Measurements from ENCODE around the gene FOXD2. TPM values are rescaled to one million over a fixed set of nuclear protein-coding genes. Genes with fewer than 3 reads are reported as not detected.

The FOXD2 gene
- total RNA-seq, 2 donors from 2014 or later = 0.19 to 0.37 TPM

DNA sequence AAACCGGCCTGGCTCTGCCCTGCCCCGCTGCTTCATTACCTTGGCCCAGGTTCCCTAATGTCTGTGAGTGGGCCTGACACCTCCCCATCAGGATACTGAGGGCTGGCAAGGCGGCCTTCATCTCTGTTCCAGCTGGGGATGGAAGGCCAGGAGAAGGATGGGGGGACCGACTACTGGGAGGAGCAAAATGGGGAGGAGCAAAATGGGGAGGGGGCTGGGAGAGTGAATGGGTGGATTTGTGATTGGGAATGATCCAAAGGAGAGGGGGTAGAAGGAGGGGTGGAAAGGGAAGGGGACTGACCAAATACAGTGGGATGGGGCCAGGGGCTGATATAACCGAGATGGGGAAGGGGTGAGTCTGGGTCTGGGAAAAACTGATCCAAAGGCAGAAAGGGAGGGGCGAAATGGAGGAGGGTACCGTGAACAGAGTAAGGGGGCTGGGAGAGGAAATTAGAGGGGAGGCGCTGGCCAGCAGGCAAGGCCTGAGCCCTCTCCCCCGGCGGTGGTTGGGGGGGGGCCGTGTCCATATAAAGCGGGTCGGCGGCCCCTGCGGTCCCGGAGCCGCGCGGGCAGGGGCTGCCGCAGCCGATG is 22.0 kb upstream of the FOXD2 start, which contains the start of gene FOXE3:
TSS of gene FOXE3 (plus strand) at position 558 of the 591 bp plus-strand sequence. CDS start at position 589, 31 bp downstream.
- no peak for DNase-seq (ENCODE audit: low spot score)
- intact Hi-C loops (cut with DNase I) = no loop called here

DNA sequence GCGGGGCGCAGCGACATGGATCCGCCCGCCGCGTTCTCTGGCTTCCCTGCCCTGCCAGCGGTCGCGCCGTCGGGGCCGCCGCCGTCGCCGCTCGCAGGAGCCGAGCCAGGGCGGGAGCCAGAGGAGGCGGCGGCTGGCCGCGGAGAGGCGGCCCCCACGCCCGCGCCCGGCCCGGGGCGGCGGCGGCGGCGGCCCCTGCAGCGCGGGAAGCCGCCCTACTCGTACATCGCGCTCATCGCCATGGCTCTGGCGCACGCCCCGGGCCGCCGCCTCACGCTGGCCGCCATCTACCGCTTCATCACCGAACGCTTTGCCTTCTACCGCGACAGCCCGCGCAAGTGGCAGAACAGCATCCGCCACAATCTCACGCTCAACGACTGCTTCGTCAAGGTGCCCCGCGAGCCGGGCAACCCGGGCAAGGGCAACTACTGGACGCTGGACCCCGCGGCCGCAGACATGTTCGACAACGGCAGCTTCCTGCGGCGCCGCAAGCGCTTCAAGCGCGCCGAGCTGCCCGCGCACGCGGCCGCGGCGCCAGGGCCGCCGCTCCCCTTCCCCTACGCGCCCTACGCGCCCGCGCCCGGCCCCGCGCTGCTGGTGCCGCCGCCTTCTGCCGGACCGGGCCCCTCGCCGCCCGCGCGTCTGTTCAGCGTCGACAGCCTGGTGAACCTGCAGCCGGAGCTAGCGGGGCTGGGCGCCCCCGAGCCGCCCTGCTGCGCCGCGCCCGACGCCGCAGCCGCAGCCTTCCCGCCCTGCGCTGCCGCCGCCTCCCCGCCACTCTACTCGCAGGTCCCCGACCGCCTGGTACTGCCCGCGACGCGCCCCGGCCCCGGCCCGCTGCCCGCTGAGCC is 21.3 kb upstream of the FOXD2 start:
- no peak for DNase-seq (ENCODE audit: low spot score)
- intact Hi-C loops (cut with DNase I) = no loop called here

DNA sequence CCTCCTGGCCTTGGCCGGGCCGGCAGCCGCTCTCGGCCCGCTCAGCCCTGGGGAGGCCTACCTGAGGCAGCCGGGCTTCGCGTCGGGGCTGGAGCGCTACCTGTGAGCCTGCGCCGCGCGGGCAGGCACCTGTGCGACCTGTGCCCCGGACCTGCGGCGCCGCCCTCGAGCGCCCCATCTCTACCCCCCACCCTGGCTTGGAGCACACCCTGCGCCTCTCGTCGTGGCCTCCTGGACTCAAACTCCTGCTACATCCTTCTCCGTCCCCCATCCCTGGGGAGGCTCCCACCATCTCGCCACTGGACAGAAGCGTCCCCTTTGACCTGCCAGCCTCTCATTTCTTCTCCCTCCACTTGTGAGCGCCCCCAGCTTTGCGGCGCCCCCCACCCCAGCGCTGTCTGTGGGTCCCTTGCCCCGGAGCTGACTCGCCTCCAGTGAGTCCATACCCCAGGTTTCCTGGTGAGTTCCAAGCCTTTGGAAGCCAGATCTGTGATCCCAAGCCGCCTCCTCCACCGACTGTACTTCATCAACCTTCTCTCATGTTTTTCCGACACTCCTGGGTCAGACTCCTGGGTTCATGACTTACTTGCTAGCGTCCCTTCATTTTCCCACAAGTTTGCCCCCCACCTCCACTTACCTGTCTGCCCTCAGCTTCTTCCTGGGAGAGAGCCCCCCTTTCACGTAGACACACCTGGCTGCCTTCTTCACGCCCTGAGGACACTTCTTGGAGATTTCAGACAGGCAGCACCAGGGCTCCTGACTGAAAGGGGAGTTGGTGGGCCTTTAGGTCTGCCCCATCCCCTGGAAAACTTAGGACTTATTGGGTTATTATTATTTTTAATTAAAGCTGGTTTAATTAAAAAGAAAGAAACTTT is 20.4 kb upstream of the FOXD2 start:
- intact Hi-C loops (cut with DNase I) = no loop called here
- DNase-seq (ENCODE audit: low spot score) = no peak

DNA sequence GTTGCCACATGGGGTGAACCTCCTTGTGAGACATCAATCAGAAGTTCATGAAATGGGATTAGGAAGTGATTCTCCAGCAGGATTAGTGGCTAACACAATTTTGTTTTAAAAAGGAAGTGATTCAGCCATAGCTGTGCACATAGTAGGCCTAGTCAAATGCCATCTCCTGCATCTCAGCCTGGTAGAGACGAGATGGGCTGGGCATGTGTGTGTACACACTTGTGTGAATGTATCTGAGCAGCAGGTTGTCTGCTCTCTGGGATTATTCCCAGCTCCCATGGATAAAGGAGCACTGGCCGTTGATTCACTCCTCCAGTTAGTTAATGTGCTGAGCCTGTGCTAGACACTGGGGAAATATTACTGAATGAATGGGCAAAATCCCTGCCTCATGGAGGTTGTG is 19.7 kb upstream of the FOXD2 start:
- no peak for DNase-seq (ENCODE audit: low spot score)
- intact Hi-C loops (cut with DNase I) = no loop called here

DNA sequence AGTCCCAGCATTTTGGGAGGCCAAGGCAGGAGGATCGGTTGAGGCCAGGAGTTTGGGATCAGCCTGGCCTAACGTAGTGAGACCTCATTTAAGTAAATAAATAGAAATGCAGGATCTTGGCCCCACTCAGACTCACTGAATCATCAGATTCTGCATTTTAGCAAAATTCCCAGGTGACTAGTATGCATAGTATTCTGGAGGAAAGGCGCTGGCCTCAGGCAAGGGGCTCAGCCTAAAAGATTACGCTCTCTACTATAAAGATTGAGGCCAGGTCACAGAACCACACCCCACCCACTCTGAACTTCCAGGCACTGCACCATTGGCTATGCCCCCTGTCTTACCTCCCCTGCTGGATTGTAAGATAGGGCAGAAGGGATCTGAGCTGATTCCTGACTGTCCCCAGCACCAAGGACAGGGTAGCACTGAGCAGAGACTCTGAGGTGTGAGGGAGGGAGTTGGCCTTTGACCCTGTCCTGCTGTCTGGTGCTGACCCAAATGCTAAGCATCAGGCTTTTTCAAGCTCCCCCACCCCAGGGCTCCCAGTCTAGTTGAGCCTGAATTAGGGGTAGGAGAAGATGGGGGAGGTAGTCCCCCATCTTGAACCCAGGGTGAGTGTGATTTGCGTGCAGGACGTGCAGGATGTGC is 19.0 kb upstream of the FOXD2 start:
- intact Hi-C loops (cut with DNase I) = no loop called here
- DNase-seq (ENCODE audit: low spot score) = no peak

DNA sequence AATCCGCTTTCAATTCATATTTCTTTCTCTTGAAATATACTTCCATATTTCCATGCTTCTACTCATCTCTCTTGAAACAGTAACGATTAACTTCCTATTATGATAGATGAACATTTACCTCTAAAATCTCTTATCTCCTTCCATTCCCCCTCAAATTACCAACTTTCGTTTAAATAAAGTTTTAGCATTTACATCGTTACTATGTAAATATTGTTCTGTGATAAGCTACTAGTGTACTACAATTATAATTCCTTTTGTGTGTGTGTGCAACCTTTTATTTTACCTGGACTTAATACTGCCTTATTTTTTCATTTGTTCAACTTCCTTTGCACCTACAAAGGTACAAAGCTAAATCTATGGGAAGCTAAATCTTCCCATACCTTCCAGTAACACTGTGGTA is 17.3 kb upstream of the FOXD2 start:
- intact Hi-C loops (cut with DNase I) = no loop called here
- no peak for DNase-seq (ENCODE audit: low spot score)

DNA sequence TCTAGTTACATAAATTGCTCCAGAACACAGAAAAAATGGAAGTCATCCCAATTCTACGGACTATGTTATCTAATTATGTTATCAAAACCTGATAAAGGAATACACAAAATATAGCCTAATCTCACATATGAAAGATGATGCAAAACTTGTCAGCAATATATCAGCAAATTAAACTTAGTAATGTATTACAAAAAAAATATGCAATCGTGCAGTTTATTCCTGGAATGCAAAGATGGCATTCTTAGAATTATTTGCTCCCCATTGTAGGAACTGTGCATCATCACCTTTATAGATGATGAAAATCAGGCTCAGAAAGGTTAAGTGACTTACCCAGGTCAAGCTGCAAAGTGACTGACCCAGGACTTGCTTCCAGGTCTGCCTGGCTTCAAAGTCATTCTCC is 14.0 kb upstream of the FOXD2 start:
- intact Hi-C loops (cut with DNase I) = no loop called here
- DNase-seq (ENCODE audit: low spot score) = no peak

DNA sequence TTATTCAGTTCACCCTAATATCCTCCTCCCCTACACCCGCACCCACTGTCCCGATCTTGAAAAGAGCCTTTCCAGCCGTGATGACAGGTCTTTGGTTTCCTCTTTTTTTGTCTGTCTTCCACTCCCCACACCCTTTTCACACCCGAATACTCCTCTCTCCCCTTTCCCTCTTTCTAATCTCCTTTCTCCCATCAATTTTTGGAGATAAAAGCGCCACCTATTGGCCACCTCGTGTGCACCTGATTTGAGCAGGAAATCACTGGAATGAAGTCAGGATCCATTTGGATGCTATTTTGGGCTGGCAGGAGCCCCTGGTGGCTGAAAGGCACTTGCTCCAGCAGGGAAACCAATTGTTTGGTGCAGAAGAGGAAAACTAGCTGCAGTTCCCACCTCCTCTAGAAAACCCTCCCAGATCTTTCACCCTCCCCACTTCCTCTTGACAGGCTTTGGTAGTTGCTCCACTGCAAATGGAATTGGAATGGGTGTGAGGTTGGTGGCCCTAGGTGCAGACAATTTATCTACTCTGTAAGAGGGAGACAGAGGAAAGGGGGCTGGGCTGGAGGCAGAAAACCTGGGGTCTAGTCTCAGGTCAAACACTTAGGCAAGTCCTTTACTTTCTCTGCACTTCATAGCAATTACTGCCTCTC is 13.4 kb upstream of the FOXD2 start:
- no peak for DNase-seq (ENCODE audit: low spot score)

DNA sequence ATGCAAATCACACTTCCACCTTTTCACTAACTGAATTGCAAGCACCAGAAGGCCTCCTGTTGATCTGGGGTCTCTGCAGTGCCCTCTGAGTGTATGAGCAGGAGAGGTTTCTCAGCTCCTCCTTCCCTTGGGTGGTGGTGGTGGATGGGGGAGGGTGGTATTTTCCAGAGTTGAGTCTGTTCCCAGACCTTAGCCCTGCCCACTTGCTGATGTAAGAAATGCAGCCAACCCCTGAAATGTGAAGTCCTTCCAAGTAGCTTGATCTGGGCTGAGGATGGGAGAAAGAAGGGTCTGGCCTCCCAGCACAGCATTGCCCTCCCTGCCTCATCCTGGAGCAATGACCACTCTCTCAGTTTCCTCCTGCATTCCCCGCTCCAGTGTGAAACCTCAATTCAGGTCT is 6.3 kb upstream of the FOXD2 start:
- DNase-seq (ENCODE audit: low spot score) = no peak
- intact Hi-C loops (cut with DNase I) = loop anchor here (5.0 to 10.0 kb wide), 3 partner anchors 239 to 291 kb away; partner anchors contain the start of gene PDZK1IP1 (in 1 of the 2)

More for the DNA sequence above, 13.4 kb upstream of the FOXD2 start:
- intact Hi-C loops (cut with DNase I) = no loop called here

DNA sequence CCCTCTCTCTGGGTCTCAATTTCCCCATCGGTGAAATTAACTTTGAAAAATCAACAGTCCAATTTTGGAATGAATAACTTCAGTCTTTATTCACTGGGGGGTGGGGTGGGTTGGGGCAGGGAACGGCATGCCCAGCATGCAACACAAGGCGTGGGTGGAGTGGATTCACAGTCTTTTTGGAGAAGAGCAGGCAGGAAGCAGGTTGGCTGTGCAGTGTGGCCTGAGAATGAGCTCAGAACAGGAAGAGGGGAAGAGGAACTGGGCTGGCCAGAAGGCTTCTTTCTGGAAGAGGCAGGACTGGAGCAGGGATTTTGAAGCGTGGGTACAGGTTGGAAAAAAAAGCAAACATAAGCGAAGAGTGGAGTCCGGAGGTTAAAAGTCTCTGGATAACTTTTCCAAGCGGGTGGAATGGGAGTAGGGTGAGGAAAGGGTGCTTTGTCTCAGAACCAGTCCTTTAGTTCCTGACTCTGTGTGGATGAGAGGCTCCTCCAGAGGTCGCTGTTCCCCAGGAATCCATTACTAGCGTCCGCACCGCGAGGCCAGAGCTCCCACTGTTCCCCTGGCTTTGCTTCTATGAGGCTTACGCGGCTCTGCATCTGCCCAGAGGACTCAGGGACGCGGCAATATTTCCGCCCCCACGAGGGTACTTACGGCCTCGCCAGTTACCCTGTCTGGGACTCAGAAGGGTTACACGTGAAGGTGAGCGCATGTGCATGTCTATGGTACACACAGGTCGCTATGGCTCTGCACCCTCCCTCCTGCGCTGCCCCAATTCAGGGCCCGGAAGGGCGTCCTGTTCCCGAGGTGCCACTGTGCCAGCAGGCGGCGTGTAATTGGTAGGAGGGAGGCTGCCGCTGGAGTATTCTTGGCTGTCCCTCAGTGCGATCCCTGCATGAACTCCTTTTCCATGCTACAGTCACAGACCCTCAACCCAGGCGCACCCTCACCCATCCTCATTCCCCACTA is 5.5 kb upstream of the FOXD2 start:
- intact Hi-C loops (cut with DNase I) = loop anchor here (2.0 to 10.0 kb wide), 4 partner anchors 240 to 290 kb away; partner anchors contain the start of gene PDZK1IP1 (in 1 of the 2)
- peak; percentile 93 for DNase-seq (ENCODE audit: low spot score)

DNA sequence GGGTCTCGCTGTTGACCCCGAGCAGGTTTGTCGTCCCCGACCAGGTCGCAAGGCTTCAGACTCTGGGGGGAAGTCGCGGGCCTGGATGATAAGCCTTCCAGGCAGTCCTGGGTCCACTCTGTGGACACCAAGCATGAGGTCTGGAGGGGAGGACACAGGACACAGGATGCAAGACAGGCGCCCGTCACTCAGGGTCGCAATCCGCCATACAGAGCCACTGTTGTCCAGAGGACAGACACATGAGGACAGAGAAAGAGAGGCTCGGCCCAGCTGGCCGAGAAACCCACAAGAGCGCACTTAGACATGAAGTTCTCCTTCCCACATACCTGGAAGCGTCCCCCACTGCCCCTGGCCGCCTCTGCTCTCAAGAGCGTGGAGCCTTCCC is 4.8 kb upstream of the FOXD2 start:
- DNase-seq (ENCODE audit: low spot score) = no peak
- intact Hi-C loops (cut with DNase I) = loop anchor here (2.0 to 10.0 kb wide), 4 partner anchors 241 to 289 kb away; partner anchors contain the start of gene PDZK1IP1 (in 1 of the 2)

DNA sequence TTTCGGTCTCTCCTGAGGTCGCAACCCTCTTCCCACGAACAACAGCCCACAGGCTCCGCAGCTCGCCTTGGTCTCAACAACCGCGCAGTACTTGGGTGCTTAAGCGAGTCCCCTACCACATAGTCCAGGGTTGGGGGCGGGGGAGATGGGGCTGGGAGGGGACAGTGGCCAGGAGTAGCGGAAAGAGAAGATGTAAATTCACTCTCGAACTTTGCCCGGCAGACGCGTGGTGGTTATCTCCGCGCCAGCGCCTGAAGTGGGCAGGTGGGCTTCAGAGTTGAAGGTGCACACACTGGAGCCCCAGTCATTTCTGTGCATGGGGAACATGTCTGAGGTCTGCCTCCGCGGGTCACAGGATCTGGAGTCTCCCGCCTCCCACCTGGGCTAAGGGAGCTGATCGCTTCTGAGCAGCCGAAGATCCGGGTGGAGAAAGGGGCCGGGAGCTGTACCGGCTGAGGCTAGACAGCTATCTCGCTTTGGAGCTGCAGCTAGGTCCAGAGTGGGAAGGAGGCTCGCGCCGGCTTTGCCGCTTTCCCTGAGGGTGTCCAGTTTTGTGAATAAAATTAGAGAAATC is 4.3 kb upstream of the FOXD2 start:
- DNase-seq (ENCODE audit: low spot score) = no peak
- intact Hi-C loops (cut with DNase I) = loop anchor here (2.0 to 10.0 kb wide), 4 partner anchors 241 to 289 kb away; partner anchors contain the start of gene PDZK1IP1 (in 1 of the 2)

DNA sequence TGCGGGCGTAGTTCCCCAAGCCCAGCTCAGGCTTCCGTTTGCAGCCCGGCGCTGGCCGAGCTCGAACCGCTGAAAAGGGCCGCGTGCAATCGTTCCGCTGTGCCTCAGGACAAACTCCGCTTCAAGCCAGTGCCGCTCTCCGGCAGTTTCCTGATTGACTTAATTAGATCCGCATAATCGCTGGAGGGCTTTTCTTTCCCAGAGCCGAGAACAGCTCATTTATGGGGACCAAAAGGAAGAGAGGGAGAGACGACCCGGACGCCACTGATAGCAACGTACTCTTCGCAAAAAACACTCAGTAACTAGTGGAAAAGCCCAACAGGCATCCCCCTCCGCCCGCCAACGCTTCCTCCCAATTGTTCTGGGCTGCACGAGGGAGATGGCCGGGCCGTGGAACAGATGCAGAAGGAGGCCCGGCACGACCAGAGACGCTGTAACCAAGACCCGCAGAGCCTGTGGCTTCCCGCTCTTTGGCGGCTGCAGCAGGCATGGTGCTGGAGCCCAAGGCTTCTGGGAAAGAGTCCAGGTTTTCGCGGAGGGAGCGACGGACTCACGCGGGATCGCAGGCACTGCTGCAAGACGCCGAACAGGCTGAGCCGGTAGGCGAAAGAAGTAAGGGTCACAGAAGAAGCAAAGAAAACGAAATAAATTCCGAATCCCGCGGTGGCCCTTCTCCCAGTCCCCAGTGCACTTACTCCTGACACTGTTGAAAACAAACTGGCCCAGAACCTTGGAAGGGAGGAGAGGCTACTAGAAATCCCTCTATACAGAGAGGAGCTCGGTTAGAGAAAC is 3.6 kb upstream of the FOXD2 start:
- intact Hi-C loops (cut with DNase I) = loop anchor here (2.0 to 10.0 kb wide), 4 partner anchors 242 to 288 kb away; partner anchors contain the start of gene PDZK1IP1 (in 1 of the 2)
- peak; percentile 88 for DNase-seq (ENCODE audit: low spot score)

DNA sequence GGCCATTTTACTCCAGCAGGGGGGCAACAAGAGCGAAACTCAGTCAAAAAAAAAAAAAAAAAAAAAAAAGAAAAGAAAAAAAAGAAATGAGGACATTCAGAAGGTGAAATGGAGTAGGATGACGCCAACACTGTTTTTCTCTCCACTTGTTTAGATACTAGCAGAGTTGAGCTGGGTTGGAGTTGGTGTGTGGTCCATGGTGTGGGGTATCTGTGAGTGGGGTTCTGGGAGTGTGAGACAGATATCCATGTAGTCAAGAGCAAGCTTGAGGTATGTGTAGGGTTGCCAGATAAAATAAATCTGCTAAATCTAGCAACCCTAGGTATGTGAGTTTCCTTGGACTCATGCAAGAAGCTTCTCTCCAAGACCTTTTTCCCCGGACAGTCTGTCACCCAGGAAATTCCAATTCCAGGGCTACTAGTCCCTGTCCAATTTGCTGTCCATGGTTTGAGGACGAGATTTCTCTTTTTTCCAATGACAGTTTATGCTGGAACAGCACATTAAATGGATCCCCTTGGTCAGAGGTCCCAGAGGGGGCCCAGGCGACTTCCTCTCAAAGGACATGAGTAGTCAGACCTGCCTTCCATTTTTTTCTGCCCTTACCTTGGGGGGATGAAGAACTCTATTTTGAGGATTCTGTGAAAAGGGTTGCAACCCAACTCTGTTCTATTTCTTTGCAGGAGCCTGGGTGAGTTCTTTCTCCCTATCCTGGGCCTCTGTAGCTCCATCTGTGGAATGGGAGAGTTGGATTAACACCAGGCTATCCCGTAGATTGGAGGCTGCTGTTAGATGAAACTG is 2.1 kb upstream of the FOXD2 start:
- intact Hi-C loops (cut with DNase I) = loop anchor here in 1 of 2 donors (2.0 to 10.0 kb wide), 3 partner anchors 137 to 275 kb away; no protein-coding TSS in a partner anchor
- DNase-seq (ENCODE audit: low spot score) = no peak

DNA sequence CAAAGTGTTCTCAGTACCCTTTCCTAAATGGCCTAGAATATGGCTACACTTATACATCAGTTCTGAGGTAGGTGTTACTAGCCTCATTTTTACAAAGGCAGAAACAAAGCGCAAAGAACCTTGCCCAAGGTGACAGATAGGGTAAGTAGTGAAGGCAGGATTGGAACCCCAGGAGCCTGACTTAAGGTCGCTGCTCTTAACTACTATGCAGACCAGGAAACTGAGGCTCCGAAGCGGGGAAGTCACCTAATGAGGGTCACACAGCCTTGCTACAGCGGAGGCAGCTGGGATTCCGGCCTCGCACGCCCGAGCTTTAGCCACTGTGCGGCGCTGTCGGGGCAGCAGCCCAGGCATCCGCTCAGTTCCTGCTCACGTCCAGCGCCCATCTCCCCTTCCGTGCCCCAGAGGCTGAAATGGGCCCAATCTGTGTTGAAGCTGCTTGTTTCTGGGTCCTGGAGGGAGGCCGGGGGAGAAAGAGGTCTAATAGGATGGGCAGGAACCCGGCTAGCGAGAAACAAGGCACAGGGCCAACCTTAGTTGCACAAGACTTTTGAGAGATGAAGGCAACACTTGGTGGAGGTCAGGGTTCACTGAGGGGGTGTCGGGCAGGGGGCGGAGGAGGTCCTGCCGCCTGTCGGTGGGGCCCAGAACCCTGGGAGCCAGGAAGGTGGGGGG is 1.4 kb upstream of the FOXD2 start:
- DNase-seq (ENCODE audit: low spot score) = peak; percentile 94
- intact Hi-C loops (cut with DNase I) = loop anchor here in 1 of 2 donors (5.0 to 10.0 kb wide), 2 partner anchors 136 to 252 kb away; no protein-coding TSS in a partner anchor

All from posterior vena cava (tissue), 2 donors.